CD4-positive, CD25-positive, alpha-beta regulatory T cell (primary cell): Measurements from ENCODE around the gene CTBP2. TPM values are rescaled to one million over a fixed set of nuclear protein-coding genes. Genes with fewer than 3 reads are reported as not detected.

Source experiments
- ATAC-seq, 2 donors: fragments of 150-1000 bp; cut with Tn5 transposase; one replicate each; pipeline ENCODE4 v1.10.0; 2021; ENCODE audit warnings: low read depth in 2 of 2, moderate number of reproducible peaks in 2 of 2, moderate library complexity in 1 of 2
- DNase-seq, 3 donors: peaks; one replicate each; pipeline versions ENCODE4 v3.0.0 to v3.0.0-alpha.2; 2012 to 2022; ENCODE audit warnings: mixed read lengths in 1 of 3
- H3K27ac ChIP-seq: one replicate; pipeline ENCODE4 v1.7.0; 2013; ENCODE audit warnings: mild to moderate bottlenecking, low read length; ENCODE audit not compliant: insufficient read depth, poor library complexity, severe bottlenecking
- H3K27me3 ChIP-seq: one replicate; pipeline ENCODE4 v1.7.0; 2013; ENCODE audit warnings: low read length; ENCODE audit not compliant: control insufficient read depth, insufficient read depth
- H3K36me3 ChIP-seq: one replicate; pipeline ENCODE4 v1.7.0; 2013; ENCODE audit warnings: mild to moderate bottlenecking, low read length, moderate library complexity; ENCODE audit not compliant: control insufficient read depth, insufficient read depth
- H3K4me1 ChIP-seq: 2 replicates; pipeline ENCODE4 v1.7.0; 2013; ENCODE audit warnings: mild to moderate bottlenecking, low read length; ENCODE audit not compliant: insufficient read depth, control insufficient read depth, poor library complexity, severe bottlenecking
- H3K4me3 ChIP-seq: one replicate; pipeline ENCODE4 v1.7.0; 2013; ENCODE audit warnings: low read depth, mild to moderate bottlenecking, low read length, moderate library complexity
- H3K9me3 ChIP-seq, 2 experiments: 1 replicate in 1 of 2; 2 replicates in 1 of 2; pipeline ENCODE4 v1.7.0; 2013; ENCODE audit warnings: low read length in 2 of 2, mild to moderate bottlenecking in 1 of 2, moderate library complexity in 1 of 2; ENCODE audit not compliant: control insufficient read depth in 2 of 2
- H3K27ac Mint-ChIP-seq, 3 donors: one replicate each; pipeline ENCODE4 v1.8.0; 2020 to 2022; ENCODE audit warnings: mild to moderate bottlenecking in 3 of 3, mixed read lengths in 3 of 3, moderate library complexity in 2 of 3
- H3K27me3 Mint-ChIP-seq: one replicate; pipeline ENCODE4 v1.8.0; 2022; ENCODE audit warnings: mild to moderate bottlenecking, mixed read lengths
- H3K36me3 Mint-ChIP-seq: one replicate; pipeline ENCODE4 v1.8.0; 2020; ENCODE audit warnings: mixed read lengths
- H3K4me1 Mint-ChIP-seq, 4 donors: one replicate each; pipeline ENCODE4 v1.8.0; 2020 to 2022; ENCODE audit warnings: mixed read lengths in 4 of 4, mild to moderate bottlenecking in 1 of 4
- H3K4me3 Mint-ChIP-seq, 4 donors: one replicate each; pipeline ENCODE4 v1.8.0; 2020 to 2022; ENCODE audit warnings: mild to moderate bottlenecking in 4 of 4, mixed read lengths in 4 of 4, moderate library complexity in 3 of 4
- H3K9me3 Mint-ChIP-seq, 7 donors: one replicate each; pipeline ENCODE4 v1.8.0; 2020 to 2022; ENCODE audit warnings: mixed read lengths in 7 of 7, mild to moderate bottlenecking in 3 of 7, moderate library complexity in 2 of 7
- polyA plus RNA-seq, 4 donors: library from polyadenylated mRNA; unstranded; fragments of 300-500 nt; fragmentation: Illumina TruSeq; gene quantifications; one replicate each; pipeline ENCODE4 v1.2.3, GENCODE V29; 2021
- total RNA-seq: library from RNA; stranded (reverse); gene quantifications from one replicate; pipeline ENCODE4 v1.2.3, GENCODE V29; 2022

The CTBP2 gene
- total and polyA plus RNA-seq, 5 donors from 2014 or later, result 0.10 to 0.49 (median 0.13) TPM; not detected in 2

GRCh38 chr10:125149036-125149679 is 11.2 kb downstream of the CTBP2 start:
- Histone ChIP-seq H3K27me3 (peaks cover 4% of the 10 kb centered on the region), H3K9me3 (no peaks in the 10 kb centered on the region), H3K4me1 (no peaks in the 10 kb centered on the region), H3K27ac (no peak overlapping the region), H3K4me3 (no peak overlapping the region), H3K36me3 (no peaks in the 10 kb centered on the region)
- no peak overlapping the region for H3K4me3 Mint-ChIP-seq
- peaks cover 23% of the 10 kb centered on the region for H3K27me3 Mint-ChIP-seq
- no peak overlapping the region for H3K27ac Mint-ChIP-seq
- ATAC-seq, result no peak
- peaks cover 0 to 2% (median 0%) of the 10 kb centered on the region in 4 donors for H3K4me1 Mint-ChIP-seq
- H3K9me3 Mint-ChIP-seq, result peaks cover 0 to 3% (median 0%) of the 10 kb centered on the region in 7 donors
- H3K36me3 Mint-ChIP-seq, result no peaks in the 10 kb centered on the region
- DNase-seq, result no peak

GRCh38 chr10:125148528-125148927 is 11.8 kb downstream of the CTBP2 start:
- Histone ChIP-seq H3K4me1 (no peaks in the 10 kb centered on the region), H3K27me3 (peaks cover 2% of the 10 kb centered on the region), H3K27ac (no peak overlapping the region), H3K9me3 (no peaks in the 10 kb centered on the region), H3K36me3 (no peaks in the 10 kb centered on the region), H3K4me3 (no peak overlapping the region)
- Mint-ChIP-seq H3K36me3 (no peaks in the 10 kb centered on the region), H3K27me3 (peaks cover 17% of the 10 kb centered on the region), H3K27ac (no peak overlapping the region), H3K9me3 (peaks cover 0 to 3% (median 0%) of the 10 kb centered on the region in 7 donors), H3K4me3 (no peak overlapping the region), H3K4me1 (peaks cover 0 to 2% (median 0%) of the 10 kb centered on the region in 4 donors)
- ATAC-seq (no peak), DNase-seq (no peak)

GRCh38 chr10:125147971-125148439 is 12.4 kb downstream of the CTBP2 start:
- no peak overlapping the region for H3K27ac Mint-ChIP-seq
- H3K4me3 ChIP-seq, result no peak overlapping the region
- H3K9me3 Mint-ChIP-seq, result peaks cover 0 to 3% (median 0%) of the 10 kb centered on the region in 7 donors
- no peak for DNase-seq
- no peaks in the 10 kb centered on the region for H3K4me1 ChIP-seq
- peaks cover 12% of the 10 kb centered on the region for H3K27me3 Mint-ChIP-seq
- peaks cover 2% of the 10 kb centered on the region for H3K27me3 ChIP-seq
- H3K36me3 Mint-ChIP-seq, result no peaks in the 10 kb centered on the region
- no peaks in the 10 kb centered on the region for H3K9me3 ChIP-seq
- H3K27ac ChIP-seq, result no peak overlapping the region
- no peak overlapping the region for H3K4me3 Mint-ChIP-seq
- H3K36me3 ChIP-seq, result no peaks in the 10 kb centered on the region
- H3K4me1 Mint-ChIP-seq, result peaks cover 0 to 2% (median 0%) of the 10 kb centered on the region in 4 donors
- ATAC-seq, result no peak

GRCh38 chr10:125146791-125147579 is 13.4 kb downstream of the CTBP2 start:
- Mint-ChIP-seq H3K36me3 (no peaks in the 10 kb centered on the region), H3K27me3 (peaks cover 17% of the 10 kb centered on the region), H3K4me1 (peaks cover 0 to 2% (median 0%) of the 10 kb centered on the region in 4 donors), H3K9me3 (peaks cover 0 to 3% (median 0%) of the 10 kb centered on the region in 7 donors), H3K4me3 (no peak overlapping the region), H3K27ac (peak overlapping the region in 1 of 3 donors; percentile 48)
- Histone ChIP-seq H3K27me3 (peaks cover 2% of the 10 kb centered on the region), H3K36me3 (no peaks in the 10 kb centered on the region), H3K27ac (no peak overlapping the region), H3K4me3 (no peak overlapping the region), H3K4me1 (no peaks in the 10 kb centered on the region), H3K9me3 (no peaks in the 10 kb centered on the region)
- ATAC-seq (no peak), DNase-seq (no peak)

GRCh38 chr10:125145636-125146035 is 14.7 kb downstream of the CTBP2 start:
- no peak for DNase-seq
- Histone ChIP-seq H3K27me3 (peaks cover 2% of the 10 kb centered on the region), H3K36me3 (no peaks in the 10 kb centered on the region), H3K27ac (no peak overlapping the region), H3K4me1 (no peaks in the 10 kb centered on the region), H3K4me3 (no peak overlapping the region), H3K9me3 (no peaks in the 10 kb centered on the region)
- peaks cover 17% of the 10 kb centered on the region for H3K27me3 Mint-ChIP-seq
- no peaks in the 10 kb centered on the region for H3K36me3 Mint-ChIP-seq
- ATAC-seq, result no peak
- H3K4me1 Mint-ChIP-seq, result no peaks in the 10 kb centered on the region
- peaks cover 0 to 3% (median 0%) of the 10 kb centered on the region in 7 donors for H3K9me3 Mint-ChIP-seq
- no peak overlapping the region for H3K4me3 Mint-ChIP-seq
- H3K27ac Mint-ChIP-seq, result no peak overlapping the region

GRCh38 chr10:125144693-125145623 is 15.4 kb downstream of the CTBP2 start:
- Histone ChIP-seq H3K4me1 (no peaks in the 10 kb centered on the region), H3K27me3 (no peaks in the 10 kb centered on the region), H3K27ac (no peak overlapping the region), H3K4me3 (no peak overlapping the region), H3K36me3 (no peaks in the 10 kb centered on the region), H3K9me3 (no peaks in the 10 kb centered on the region)
- Mint-ChIP-seq H3K9me3 (peaks cover 0 to 3% (median 0%) of the 10 kb centered on the region in 7 donors), H3K36me3 (no peaks in the 10 kb centered on the region), H3K27me3 (peaks cover 17% of the 10 kb centered on the region), H3K27ac (no peak overlapping the region), H3K4me1 (no peaks in the 10 kb centered on the region), H3K4me3 (no peak overlapping the region)
- DNase-seq (no peak), ATAC-seq (no peak)

GRCh38 chr10:125144206-125144605 is 16.2 kb downstream of the CTBP2 start:
- no peak overlapping the region for H3K27ac Mint-ChIP-seq

More at GRCh38 chr10:125144206-125144605, 16.2 kb downstream of the CTBP2 start:
- Histone ChIP-seq H3K9me3 (no peaks in the 10 kb centered on the region), H3K27ac (no peak overlapping the region), H3K36me3 (no peaks in the 10 kb centered on the region), H3K4me1 (no peaks in the 10 kb centered on the region), H3K4me3 (no peak overlapping the region), H3K27me3 (no peaks in the 10 kb centered on the region)
- DNase-seq (no peak), ATAC-seq (no peak)
- Mint-ChIP-seq H3K9me3 (peaks cover 0 to 3% (median 0%) of the 10 kb centered on the region in 7 donors), H3K27me3 (peaks cover 13% of the 10 kb centered on the region), H3K4me3 (peak overlapping the region in 1 of 4 donors; percentile 15), H3K36me3 (no peaks in the 10 kb centered on the region), H3K4me1 (no peaks in the 10 kb centered on the region)
